Upper lobe of left lung (tissue), 4 donors: Measurements from ENCODE around the gene ALG1.

Experiments
- EP300 ChIP-seq, 4 donors: sonication (generic); formaldehyde crosslinking; IDR thresholded peaks; one replicate each; pipeline ENCODE4 v1.5.1; 2017; ENCODE audit warnings: antibody characterized with exemption in 4 of 4, control low read depth in 2 of 4
- POLR2A ChIP-seq, 4 donors: fragments of 450-650 bp; IDR thresholded peaks; one replicate each; pipeline ENCODE4 v1.5.1; 2016 to 2017; ENCODE audit warnings: antibody characterized with exemption in 4 of 4, mild to moderate bottlenecking in 2 of 4
- TF ChIP-seq, protein P1 (sequence below), 6 experiments: fragments of 450-650 bp in 4 of 6; fragments of 200-600 bp in 2 of 6; sonication (generic) in 2 of 6; IDR thresholded peaks; one replicate each; pipeline ENCODE4 v1.5.1; 2016 to 2019; ENCODE audit warnings: antibody characterized with exemption in 6 of 6

DNA sequence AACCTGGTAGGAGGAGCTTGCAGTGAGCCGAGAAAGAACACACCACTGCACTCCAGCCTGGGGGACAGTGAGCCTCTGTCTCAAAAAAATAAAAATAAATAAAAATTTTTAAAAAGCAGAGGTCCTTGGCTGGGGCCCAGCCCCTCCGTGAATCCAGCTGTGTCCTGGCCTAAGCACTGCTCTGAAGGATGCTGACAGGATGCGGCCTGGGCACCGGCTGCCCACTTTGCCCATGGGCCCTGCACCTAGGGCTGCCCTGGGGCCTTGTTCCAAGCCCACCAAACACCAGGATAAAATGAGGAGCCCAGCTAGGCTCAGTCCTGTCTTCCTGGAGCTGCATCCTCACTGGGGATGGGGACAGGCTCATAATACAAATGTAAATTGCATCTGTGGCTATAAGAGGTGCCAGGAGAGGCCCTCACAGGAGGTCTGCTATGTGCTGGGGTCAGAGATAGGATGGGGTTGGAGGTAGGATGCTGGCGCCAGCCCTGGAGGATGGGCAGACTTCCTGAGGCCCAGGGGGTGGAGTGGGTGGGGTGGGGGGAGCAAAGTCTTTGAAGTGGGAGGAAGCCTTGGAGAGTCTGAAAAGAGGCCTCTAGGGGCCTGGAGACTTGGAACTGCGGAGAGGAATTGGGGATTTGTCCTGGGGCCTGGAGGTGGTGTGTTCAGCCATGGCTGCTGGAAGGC is 12.1 kb upstream of the ALG1 start:
- TF ChIP-seq, protein P1, sequence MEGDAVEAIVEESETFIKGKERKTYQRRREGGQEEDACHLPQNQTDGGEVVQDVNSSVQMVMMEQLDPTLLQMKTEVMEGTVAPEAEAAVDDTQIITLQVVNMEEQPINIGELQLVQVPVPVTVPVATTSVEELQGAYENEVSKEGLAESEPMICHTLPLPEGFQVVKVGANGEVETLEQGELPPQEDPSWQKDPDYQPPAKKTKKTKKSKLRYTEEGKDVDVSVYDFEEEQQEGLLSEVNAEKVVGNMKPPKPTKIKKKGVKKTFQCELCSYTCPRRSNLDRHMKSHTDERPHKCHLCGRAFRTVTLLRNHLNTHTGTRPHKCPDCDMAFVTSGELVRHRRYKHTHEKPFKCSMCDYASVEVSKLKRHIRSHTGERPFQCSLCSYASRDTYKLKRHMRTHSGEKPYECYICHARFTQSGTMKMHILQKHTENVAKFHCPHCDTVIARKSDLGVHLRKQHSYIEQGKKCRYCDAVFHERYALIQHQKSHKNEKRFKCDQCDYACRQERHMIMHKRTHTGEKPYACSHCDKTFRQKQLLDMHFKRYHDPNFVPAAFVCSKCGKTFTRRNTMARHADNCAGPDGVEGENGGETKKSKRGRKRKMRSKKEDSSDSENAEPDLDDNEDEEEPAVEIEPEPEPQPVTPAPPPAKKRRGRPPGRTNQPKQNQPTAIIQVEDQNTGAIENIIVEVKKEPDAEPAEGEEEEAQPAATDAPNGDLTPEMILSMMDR (IDR thresholded peaks at IDR 0.05), result no peak
- TF ChIP-seq EP300 (IDR thresholded peaks at IDR 0.05), result no peak
- no peak for TF ChIP-seq POLR2A (IDR thresholded peaks at IDR 0.05)
